GM12892 (cell line): Measurements from ENCODE around the gene PRRT3.
"Not testable (repeated sequence)": the region's sequence is repeated elsewhere in the genome, so short reads cannot be mapped to it uniquely, and the experiment has no call there.

Experiments used
- DNase-seq: peaks from one replicate; pipeline ENCODE4 v3.0.0; 2011; ENCODE audit not compliant: insufficient read length
- FAIRE-seq: peaks from 2 replicates; lab custom pipeline; 2011; peaks lifted over from hg19 to GRCh38; lab: Jason Lieb, UNC
- POLR2A ChIP-seq: IDR thresholded peaks from 2 replicates; pipeline ENCODE4 v1.6.1; 2011; ENCODE audit warnings: low read depth, low read length, control low read depth
- POLR2AphosphoS5 ChIP-seq: IDR thresholded peaks from 2 replicates; pipeline ENCODE4 v1.6.1; 2011; ENCODE audit warnings: low read depth, low read length, control low read depth
- TAF1 ChIP-seq: IDR thresholded peaks from 2 replicates; pipeline ENCODE4 v1.6.1; 2011; ENCODE audit warnings: low read depth, mild to moderate bottlenecking, control low read depth, low read length, borderline replicate concordance

PRRT3 gene

GRCh38 chr3:9945358-9945757 is 6.8 kb downstream of the PRRT3 start:
- TF ChIP-seq POLR2A (no peak), TAF1 (no peak), POLR2AphosphoS5 (no peak)
- DNase-seq = no peak
- no peak for FAIRE-seq

- FAIRE-seq (no peak), DNase-seq (no peak)
- TF ChIP-seq POLR2AphosphoS5 (no peak), POLR2A (no peak; the same call in 1 of the 2 replicates), TAF1 (no peak)
These were observed 7.9 kb downstream of the PRRT3 start for GRCh38 chr3:9944271-9944670.

- DNase-seq (no peak), FAIRE-seq (no peak)
- no peak for TF ChIP-seq TAF1
- peak; percentile 21; the same call in 1 of the 2 replicates for TF ChIP-seq POLR2A
These were observed 9.1 kb downstream of the PRRT3 start for GRCh38 chr3:9942934-9943690.

GRCh38 chr3:9942164-9942563 is 10.0 kb downstream of the PRRT3 start:
- FAIRE-seq (no peak), DNase-seq (no peak)
- TF ChIP-seq POLR2A (no peak), POLR2AphosphoS5 (no peak), TAF1 (no peak)

- FAIRE-seq = no peak
- DNase-seq = no peak
These were observed 11.5 kb downstream of the PRRT3 start for GRCh38 chr3:9940746-9941145.

GRCh38 chr3:9939906-9940305 is 12.3 kb downstream of the PRRT3 start:
- FAIRE-seq, DNase-seq: not testable (repeated sequence)

More at GRCh38 chr3:9940746-9941145, 11.5 kb downstream of the PRRT3 start:
- TF ChIP-seq TAF1 (no peak), POLR2A (no peak), POLR2AphosphoS5 (no peak)

GRCh38 chr3:9938966-9939365 is 13.2 kb downstream of the PRRT3 start:
- TF ChIP-seq POLR2AphosphoS5 = no peak
- TF ChIP-seq TAF1 = no peak
- TF ChIP-seq POLR2A = no peak
- FAIRE-seq = no peak
- no peak for DNase-seq

- FAIRE-seq (no peak), DNase-seq (no peak)
- TF ChIP-seq TAF1 (no peak), POLR2A (no peak), POLR2AphosphoS5 (no peak)
These were observed 14.5 kb downstream of the PRRT3 start for GRCh38 chr3:9937486-9938238.

- FAIRE-seq (no peak), DNase-seq (no peak)
- TF ChIP-seq TAF1 = no peak
- no peak for TF ChIP-seq POLR2AphosphoS5
- no peak for TF ChIP-seq POLR2A
These were observed 16.2 kb downstream of the PRRT3 start for GRCh38 chr3:9935966-9936510.

- FAIRE-seq = no peak
These were observed 17.2 kb downstream of the PRRT3 start for GRCh38 chr3:9934993-9935392.

GRCh38 chr3:9934235-9934621 is 18.0 kb downstream of the PRRT3 start:
- DNase-seq (no peak), FAIRE-seq (no peak)
- TF ChIP-seq TAF1 = no peak

More at GRCh38 chr3:9934993-9935392, 17.2 kb downstream of the PRRT3 start:
- no peak for TF ChIP-seq POLR2A
- DNase-seq = no peak
